ENCODE data around the gene DTYMK. TPM values are rescaled to one million over a fixed set of nuclear protein-coding genes. Genes with fewer than 3 reads are reported as not detected.

DTYMK gene
- total and polyA plus RNA-seq, 2 donors (not counting 3 experiments of a cell fraction or from before 2014, with no cell fraction given) = 67.0 to 104 TPM

DNA sequence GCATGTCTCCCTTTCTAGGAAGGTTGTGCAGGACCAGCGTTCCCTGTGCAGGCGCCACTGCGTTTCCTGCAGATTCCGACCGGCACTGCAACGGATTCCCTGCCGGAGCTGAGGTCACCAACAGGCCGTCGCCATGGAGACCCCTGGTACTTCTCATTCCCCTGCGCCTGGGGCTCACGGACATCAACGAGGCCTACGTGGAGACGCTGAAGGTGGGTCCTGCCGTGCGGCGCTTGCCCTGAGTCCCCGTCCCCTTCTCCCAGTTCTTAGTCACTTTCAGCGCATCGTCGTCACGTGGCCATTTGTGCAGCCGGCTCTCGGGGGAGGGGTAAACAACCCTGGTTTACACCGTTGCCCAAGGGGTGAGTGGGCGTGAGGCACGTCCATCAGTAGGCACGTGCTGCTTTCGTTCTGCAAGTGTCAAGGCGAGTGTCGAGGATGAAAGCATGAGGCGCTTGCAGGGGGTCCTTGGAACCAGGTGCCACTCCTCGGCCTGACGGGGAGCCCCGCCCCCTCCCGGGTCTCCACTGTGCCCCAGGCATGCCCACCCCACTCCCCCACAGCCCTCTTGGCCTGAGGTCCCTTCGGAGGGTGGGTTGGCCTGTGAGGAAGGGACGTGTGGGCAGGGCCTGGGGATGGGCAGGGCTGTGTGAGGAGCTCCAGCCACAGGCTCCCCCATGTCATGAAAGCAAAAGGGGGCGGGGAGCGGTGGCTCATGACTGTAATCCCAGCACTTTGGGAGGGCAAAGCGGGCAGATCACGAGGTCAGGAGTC lies 19.8 kb downstream of the DTYMK start:
- Histone ChIP-seq H3K27me3 (ENCODE audit: control insufficient read depth in 2 of 2, insufficient read depth in 2 of 2, low read length in 2 of 2) (no peaks in the 10 kb centered on the region), H3K4me1 (ENCODE audit: control insufficient read depth, extremely low read depth, insufficient read depth, low read length) (peaks cover 20% of the 10 kb centered on the region), H3K4me2 (ENCODE audit: insufficient read depth, low read length) (peak overlapping the region; percentile 18), H3K79me2 (ENCODE audit: control insufficient read depth, insufficient read depth, low read length) (no peaks in the 10 kb centered on the region), H3K36me3 (ENCODE audit: control insufficient read depth in 2 of 2, extremely low read depth in 1 of 2, insufficient read depth in 2 of 2, low read length in 2 of 2) (peaks cover 0 to 24% of the 10 kb centered on the region in 2 experiments), H2AFZ (ENCODE audit: low read depth, low read length) (no peak overlapping the region), H3K9me1 (replicated peaks; ENCODE audit: control insufficient read depth, extremely low read depth, insufficient read depth, low read length) (no peaks in the 10 kb centered on the region), H4K20me1 (replicated peaks; ENCODE audit: control insufficient read depth, extremely low read depth, insufficient read depth, low read length) (no peaks in the 10 kb centered on the region), H3K9me3 (replicated peaks; ENCODE audit: control insufficient read depth, insufficient read depth, low read length) (no peaks in the 10 kb centered on the region), H3K27ac (ENCODE audit: insufficient read depth, low read depth, low read length) (no peak overlapping the region), H3K9ac (replicated peaks; ENCODE audit: extremely low read depth, insufficient read depth, low read length) (no peak overlapping the region), H3K4me3 (replicated peaks in 1 of 3; ENCODE audit: insufficient read depth in 1 of 3, low read depth in 1 of 3, low read length in 3 of 3) (no peak overlapping the region)
- intact Hi-C loops (cut with micrococcal nuclease) = no loop called here
- POLR2A ChIA-PET = no interaction called here
- CTCF ChIA-PET = interaction anchor here (1.6 to 2.7 kb wide), 2 partner anchors 14 to 212 kb away, joined by 8 read pairs; no protein-coding TSS in a partner anchor
- TF ChIP-seq, protein P1, sequence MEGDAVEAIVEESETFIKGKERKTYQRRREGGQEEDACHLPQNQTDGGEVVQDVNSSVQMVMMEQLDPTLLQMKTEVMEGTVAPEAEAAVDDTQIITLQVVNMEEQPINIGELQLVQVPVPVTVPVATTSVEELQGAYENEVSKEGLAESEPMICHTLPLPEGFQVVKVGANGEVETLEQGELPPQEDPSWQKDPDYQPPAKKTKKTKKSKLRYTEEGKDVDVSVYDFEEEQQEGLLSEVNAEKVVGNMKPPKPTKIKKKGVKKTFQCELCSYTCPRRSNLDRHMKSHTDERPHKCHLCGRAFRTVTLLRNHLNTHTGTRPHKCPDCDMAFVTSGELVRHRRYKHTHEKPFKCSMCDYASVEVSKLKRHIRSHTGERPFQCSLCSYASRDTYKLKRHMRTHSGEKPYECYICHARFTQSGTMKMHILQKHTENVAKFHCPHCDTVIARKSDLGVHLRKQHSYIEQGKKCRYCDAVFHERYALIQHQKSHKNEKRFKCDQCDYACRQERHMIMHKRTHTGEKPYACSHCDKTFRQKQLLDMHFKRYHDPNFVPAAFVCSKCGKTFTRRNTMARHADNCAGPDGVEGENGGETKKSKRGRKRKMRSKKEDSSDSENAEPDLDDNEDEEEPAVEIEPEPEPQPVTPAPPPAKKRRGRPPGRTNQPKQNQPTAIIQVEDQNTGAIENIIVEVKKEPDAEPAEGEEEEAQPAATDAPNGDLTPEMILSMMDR (IDR thresholded peaks at IDR 0.05; ENCODE audit: extremely low read depth in 1 of 2, insufficient read depth in 1 of 2, low read depth in 1 of 2, low read length in 2 of 2) = peak in 1 of 2 donors; percentile 7
- no peak for TF ChIP-seq JUN (IDR thresholded peaks at IDR 0.05; ENCODE audit: borderline replicate concordance, insufficient read depth, insufficient read length, low read depth)
- DNase-seq (ENCODE audit: low read depth, low spot score) (peak; percentile 77), FAIRE-seq (peak; percentile 94)
- BruUV-seq (replicated peaks) = no TSS peak
- dilution Hi-C loops (cut with MboI; ENCODE audit: extremely low pct_ligation_motif_present, low sequenced_read_pairs) = no loop called here
